ENCODE data around the gene RGR. TPM values are rescaled to one million over a fixed set of nuclear protein-coding genes. Genes with fewer than 3 reads are reported as not detected.
A peak's percentile ranks its signal among the peaks of the same experiment; 100 is the strongest.

The RGR gene
- total and polyA plus RNA-seq, 4 donors, result 0.05 to 0.65 (median 0.31) TPM; not detected in 1

DNA sequence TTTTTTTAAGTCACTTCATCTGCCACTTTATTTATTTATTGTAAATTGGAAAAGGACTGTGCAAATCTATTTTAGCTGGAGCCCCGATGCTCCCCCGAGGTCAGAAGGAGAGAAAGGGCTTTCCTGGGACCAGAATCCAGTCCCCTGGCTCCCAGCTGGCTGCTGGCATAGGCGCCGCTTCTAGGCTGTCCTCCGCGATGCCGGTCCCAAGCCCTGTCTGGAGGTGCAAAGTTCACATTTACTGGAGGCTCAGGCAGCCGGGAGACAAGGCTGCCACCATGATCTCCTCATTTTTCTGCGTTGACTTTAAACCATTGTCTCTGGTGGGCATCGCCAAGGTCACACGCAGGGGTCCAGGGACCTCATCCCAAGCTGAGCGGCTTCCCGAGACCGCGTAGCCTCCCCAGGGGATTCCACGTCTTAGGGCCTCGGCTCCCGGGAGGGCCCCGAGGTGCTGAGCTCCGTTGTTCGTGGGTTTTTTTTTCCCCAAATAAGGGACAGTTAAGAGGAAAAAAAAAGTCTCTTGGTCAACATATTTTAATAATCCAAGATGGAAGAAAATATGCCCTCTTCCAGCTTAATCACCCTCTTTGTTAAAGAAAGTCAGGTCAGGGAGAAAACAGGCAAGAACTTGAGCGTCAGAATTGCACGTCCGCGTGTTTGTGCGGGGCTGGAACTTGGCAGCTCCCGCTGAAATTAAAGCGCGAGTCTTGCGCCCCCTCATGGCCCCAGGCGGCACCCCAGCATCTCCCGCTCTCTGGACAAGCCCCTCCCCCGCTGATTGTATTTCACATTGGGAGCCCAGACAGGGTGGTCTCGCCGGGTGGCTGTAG, 11.9 kb downstream of the RGR start:
- H3K4me3 ChIP-seq, result no peak overlapping the region
- no peak for ATAC-seq (ENCODE audit: insufficient read depth, low FRiP score)
- no peaks in the 10 kb centered on the region for H3K27me3 ChIP-seq (ENCODE audit: control insufficient read depth in 3 of 3, insufficient read depth in 3 of 3, low read length in 2 of 3)
- no peaks in the 10 kb centered on the region for H3K36me3 ChIP-seq (ENCODE audit: control insufficient read depth in 4 of 4, insufficient read depth in 4 of 4, low read length in 4 of 4)
- H3K9ac ChIP-seq (ENCODE audit: insufficient read depth in 1 of 2, low read length in 2 of 2), result no peak overlapping the region
- WGBS, 2 donors, result 41 to 43% methylated on average over 35 of the region's 35 CpGs
- no peak overlapping the region for H3K27ac ChIP-seq (ENCODE audit: low read depth in 1 of 2, low read length in 1 of 2)
- no peaks in the 10 kb centered on the region for H3K4me1 ChIP-seq (ENCODE audit: control insufficient read depth in 5 of 5, insufficient read depth in 5 of 5, low read length in 5 of 5)
- TF ChIP-seq, protein P1, sequence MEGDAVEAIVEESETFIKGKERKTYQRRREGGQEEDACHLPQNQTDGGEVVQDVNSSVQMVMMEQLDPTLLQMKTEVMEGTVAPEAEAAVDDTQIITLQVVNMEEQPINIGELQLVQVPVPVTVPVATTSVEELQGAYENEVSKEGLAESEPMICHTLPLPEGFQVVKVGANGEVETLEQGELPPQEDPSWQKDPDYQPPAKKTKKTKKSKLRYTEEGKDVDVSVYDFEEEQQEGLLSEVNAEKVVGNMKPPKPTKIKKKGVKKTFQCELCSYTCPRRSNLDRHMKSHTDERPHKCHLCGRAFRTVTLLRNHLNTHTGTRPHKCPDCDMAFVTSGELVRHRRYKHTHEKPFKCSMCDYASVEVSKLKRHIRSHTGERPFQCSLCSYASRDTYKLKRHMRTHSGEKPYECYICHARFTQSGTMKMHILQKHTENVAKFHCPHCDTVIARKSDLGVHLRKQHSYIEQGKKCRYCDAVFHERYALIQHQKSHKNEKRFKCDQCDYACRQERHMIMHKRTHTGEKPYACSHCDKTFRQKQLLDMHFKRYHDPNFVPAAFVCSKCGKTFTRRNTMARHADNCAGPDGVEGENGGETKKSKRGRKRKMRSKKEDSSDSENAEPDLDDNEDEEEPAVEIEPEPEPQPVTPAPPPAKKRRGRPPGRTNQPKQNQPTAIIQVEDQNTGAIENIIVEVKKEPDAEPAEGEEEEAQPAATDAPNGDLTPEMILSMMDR (IDR thresholded peaks at IDR 0.05; ENCODE audit: control extremely low read depth, extremely low read depth), result peak; percentile 2
- DNase-seq, result peak; percentile 53 to 69 (median 56)
- H3K9me3 ChIP-seq (ENCODE audit: control insufficient read depth in 4 of 4, insufficient read depth in 3 of 4, low read length in 3 of 4), result peaks cover 0 to 3% (median under 1%) of the 10 kb centered on the region in 4 donors

GRCh38 chr10:84257343-84258020, 12.6 kb downstream of the RGR start:
- TF ChIP-seq, protein P1 (IDR thresholded peaks at IDR 0.05; ENCODE audit: control extremely low read depth, extremely low read depth), result no peak
- WGBS, 2 donors, result 77 to 78% methylated on average over 15 of the region's 15 CpGs
- no peak overlapping the region for H3K4me3 ChIP-seq

DNA sequence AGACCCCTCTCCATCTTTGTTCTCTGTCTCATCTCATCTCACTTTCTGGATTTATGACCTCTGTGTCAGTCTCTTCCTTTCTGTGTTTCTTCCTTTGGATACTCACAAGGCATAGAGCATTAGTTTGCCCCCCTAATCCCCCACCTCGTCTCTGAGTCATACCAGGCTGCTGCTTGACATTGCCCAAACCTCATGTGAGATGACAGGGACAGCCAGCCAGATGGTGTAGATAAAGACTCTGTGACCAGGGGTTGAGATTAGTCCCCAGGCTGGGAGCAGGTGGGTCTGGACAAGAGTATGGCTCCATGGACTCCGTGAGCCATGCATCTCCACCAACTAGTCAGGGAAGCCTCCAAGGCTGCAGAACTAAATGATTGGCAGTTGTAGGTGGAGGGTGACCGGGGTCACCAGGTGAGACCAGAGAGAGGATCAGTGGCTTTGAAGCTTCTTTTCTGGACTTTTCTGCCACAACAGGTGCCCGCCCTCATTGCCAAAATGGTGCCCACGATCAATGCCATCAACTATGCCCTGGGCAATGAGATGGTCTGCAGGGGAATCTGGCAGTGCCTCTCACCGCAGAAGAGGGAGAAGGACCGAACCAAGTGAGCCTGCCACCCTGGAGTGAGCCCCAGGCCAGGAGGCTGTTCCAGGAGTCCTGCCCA, 13.3 kb downstream of the RGR start:
- no peak for DNase-seq
- no peaks in the 10 kb centered on the region for H3K9me3 ChIP-seq (ENCODE audit: control insufficient read depth in 4 of 4, insufficient read depth in 3 of 4, low read length in 3 of 4)
- no peaks in the 10 kb centered on the region for H3K4me1 ChIP-seq (ENCODE audit: control insufficient read depth in 5 of 5, insufficient read depth in 5 of 5, low read length in 5 of 5)
- WGBS, 2 donors, result 88 to 89% methylated on average over 7 of the region's 7 CpGs
- no peak for ATAC-seq (ENCODE audit: insufficient read depth, low FRiP score)
- H3K9ac ChIP-seq (ENCODE audit: insufficient read depth in 1 of 2, low read length in 2 of 2), result no peak overlapping the region
- no peaks in the 10 kb centered on the region for H3K36me3 ChIP-seq (ENCODE audit: control insufficient read depth in 4 of 4, insufficient read depth in 4 of 4, low read length in 4 of 4)
- TF ChIP-seq, protein P1 (IDR thresholded peaks at IDR 0.05; ENCODE audit: control extremely low read depth, extremely low read depth), result no peak
- H3K27me3 ChIP-seq (ENCODE audit: control insufficient read depth in 3 of 3, insufficient read depth in 3 of 3, low read length in 2 of 3), result no peaks in the 10 kb centered on the region
- no peak overlapping the region for H3K27ac ChIP-seq (ENCODE audit: low read depth in 1 of 2, low read length in 1 of 2)
- no peak overlapping the region for H3K4me3 ChIP-seq

More at GRCh38 chr10:84257343-84258020, 12.6 kb downstream of the RGR start:
- no peaks in the 10 kb centered on the region for H3K4me1 ChIP-seq (ENCODE audit: control insufficient read depth in 5 of 5, insufficient read depth in 5 of 5, low read length in 5 of 5)
- H3K9ac ChIP-seq (ENCODE audit: insufficient read depth in 1 of 2, low read length in 2 of 2), result no peak overlapping the region
- no peaks in the 10 kb centered on the region for H3K27me3 ChIP-seq (ENCODE audit: control insufficient read depth in 3 of 3, insufficient read depth in 3 of 3, low read length in 2 of 3)
- DNase-seq, result no peak
- no peaks in the 10 kb centered on the region for H3K36me3 ChIP-seq (ENCODE audit: control insufficient read depth in 4 of 4, insufficient read depth in 4 of 4, low read length in 4 of 4)
- no peaks in the 10 kb centered on the region for H3K9me3 ChIP-seq (ENCODE audit: control insufficient read depth in 4 of 4, insufficient read depth in 3 of 4, low read length in 3 of 4)
- H3K27ac ChIP-seq (ENCODE audit: low read depth in 1 of 2, low read length in 1 of 2), result no peak overlapping the region
- no peak for ATAC-seq (ENCODE audit: insufficient read depth, low FRiP score)
